ENCODE data around the gene GPRC6A.

GPRC6A gene

GRCh38 chr6:116761779-116762178, 67.1 kb downstream of the GPRC6A start:
- Histone ChIP-seq H3K27ac (ENCODE audit: low read depth, low read length) (no peak overlapping the region), H3K27me3 (ENCODE audit: control insufficient read depth, insufficient read depth, low read length) (peaks cover 31% of the 10 kb centered on the region), H3K4me3 (ENCODE audit: low read depth, low read length) (no peak overlapping the region), H3K9me3 (ENCODE audit: control insufficient read depth, insufficient read depth, low read depth, low read length) (no peaks in the 10 kb centered on the region), H3K36me3 (ENCODE audit: control insufficient read depth, insufficient read depth, low read length) (no peaks in the 10 kb centered on the region), H3K4me1 (ENCODE audit: control insufficient read depth, insufficient read depth, low read length) (peaks cover 5% of the 10 kb centered on the region; the same call in 1 of the 2 replicates), H3K9ac (ENCODE audit: low read length) (no peak overlapping the region)

DNA sequence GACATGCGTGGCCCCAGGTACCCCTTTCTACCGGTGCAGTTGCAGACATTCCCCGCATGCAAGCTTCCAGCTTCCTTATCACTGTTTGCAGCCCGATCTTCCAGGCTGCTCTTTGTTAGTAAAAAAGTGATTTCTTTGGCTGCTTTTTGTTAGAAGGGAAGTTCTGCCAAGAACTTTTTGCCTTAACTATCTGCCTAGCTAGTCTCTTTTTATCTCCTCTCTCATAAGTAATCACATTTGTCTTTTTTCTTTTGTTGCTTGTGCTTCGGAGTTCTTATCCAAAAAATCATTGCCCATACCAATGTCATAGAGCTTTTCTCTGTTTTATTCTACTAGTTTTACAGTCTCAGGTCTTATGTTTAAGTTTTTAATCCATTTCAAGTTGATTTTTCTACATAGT, 83.7 kb downstream of the GPRC6A start:
- H3K9ac ChIP-seq (ENCODE audit: low read length), result no peak overlapping the region

More for the DNA sequence above, 83.7 kb downstream of the GPRC6A start:
- H3K27me3 ChIP-seq (ENCODE audit: control insufficient read depth, insufficient read depth, low read length), result no peaks in the 10 kb centered on the region
- H3K27ac ChIP-seq (ENCODE audit: low read depth, low read length), result no peak overlapping the region
- no peaks in the 10 kb centered on the region for H3K36me3 ChIP-seq (ENCODE audit: control insufficient read depth, insufficient read depth, low read length)
- H3K4me1 ChIP-seq (ENCODE audit: control insufficient read depth, insufficient read depth, low read length), result 0 out of 2 replicates have a peak, but pooled peaks cover 5% of the 10 kb centered on the region
- no peaks in the 10 kb centered on the region for H3K9me3 ChIP-seq (ENCODE audit: control insufficient read depth, insufficient read depth, low read depth, low read length)
- H3K4me3 ChIP-seq (ENCODE audit: low read depth, low read length), result no peak overlapping the region

All from HUES6 (cell line).